Pancreas (tissue), 10 donors: ENCODE measurements around the gene FHOD3. TPM values are rescaled to one million over a fixed set of nuclear protein-coding genes. Genes with fewer than 3 reads are reported as not detected.

Experiments used
- ATAC-seq, 4 donors: fragments of 200-7000 bp; cut with Tn5 transposase; one replicate each; pipeline versions ENCODE4 v1.8.0 to v1.9.1; 2020; ENCODE audit warnings: mild to moderate bottlenecking in 4 of 4, moderate library complexity in 4 of 4
- DNase-seq, 6 donors: peaks; one replicate each; pipeline ENCODE4 v3.0.0-alpha.2; 2020
- FAIRE-seq: peaks from 2 replicates; lab custom pipeline; 2012; peaks lifted over from hg19 to GRCh38; lab: Jason Lieb, UNC
- H3K27ac ChIP-seq, 4 donors: fragments of 200-600 bp; sonication (generic); 1 replicate in 3 of 4; 2 replicates in 1 of 4; pipeline versions ENCODE4 v1.5.0 to v1.8.0; 2020
- H3K27me3 ChIP-seq, 4 donors: fragments of 200-600 bp; one replicate each; pipeline ENCODE4 v1.8.0; 2021
- H3K36me3 ChIP-seq, 3 donors: fragments of 200-600 bp; sonication (generic) in 1 of 3; one replicate each; pipeline versions ENCODE4 v1.5.0 to v1.8.0; 2020 to 2021
- H3K4me1 ChIP-seq, 3 donors: fragments of 200-600 bp; one replicate each; pipeline ENCODE4 v1.8.0; 2021
- H3K4me3 ChIP-seq, 4 donors: fragments of 200-600 bp; sonication (generic) in 2 of 4; one replicate each; pipeline versions ENCODE4 v1.5.0 to v1.8.0; 2020 to 2021
- H3K9me3 ChIP-seq, 4 donors: fragments of 200-600 bp; one replicate each; pipeline ENCODE4 v1.8.0; 2021
- WGBS, 2 donors: extraction: QIAGEN DNeasy Blood & Tissue Kit; methylation state at CpG; one replicate each; pipeline ENCODE4 v1.1.7; 2013; 5-methylcytosine and 5-hydroxymethylcytosine counted together
- intact Hi-C, 3 donors: fragments of 100-400 bp; cut with DNase I; formaldehyde crosslinking; loops; one replicate each; pipeline versions ENCODE4 v1.11.1 to v1.14.2; 2022
- polyA plus RNA-seq, 2 donors: library from polyadenylated mRNA; stranded (reverse); fragments of 200-250 nt; gene quantifications; one replicate each; pipeline ENCODE4 v1.2.3, GENCODE V29; 2013
- total RNA-seq, 6 donors: library from RNA; stranded (reverse); fragmentation: NEBNext Ultra II Directional in 4 of 6; extraction: Animal tissue kit (Norgen Biotek cat#: 25700) in 4 of 6; gene quantifications; one replicate each; pipeline versions ENCODE4 v1.2.1 to v1.2.4, GENCODE V29; 2021 to 2023
- TF ChIP-seq, protein P1 (sequence below), 4 donors: fragments of 200-600 bp; sonication (generic) in 3 of 4; IDR thresholded peaks; one replicate each; pipeline versions ENCODE4 v1.5.0 to v1.8.0; 2021; ENCODE audit warnings: antibody characterized with exemption in 4 of 4
- donor health status: healthy with polysubstance abuse.
- donor health status: DM: no; HTN: no; CAD: no; lungs with moderate emphysema.
- donor health status: DM: no; HTN: no; CAD: no.
- donor health status: control.
- donor health status: control.
- donor health status: Bipolar disorder and iron deficiency.
- donor health status: DM: yes; HTN: yes; CAD: no.
- donor health status: DM: no; HTN: no; CAD: no.
- donor health status: DM: no; HTN: no; CAD: no.
- donor health status: DM: yes; HTN: yes; CAD: no.

FHOD3 gene
- total and polyA plus RNA-seq, 8 donors: 0.25 to 4.3 (median 1.2) TPM

GRCh38 chr18:36499938-36500337, 202.4 kb downstream of the FHOD3 start:
- H3K9me3 ChIP-seq: no peaks in the 10 kb centered on the region

DNA sequence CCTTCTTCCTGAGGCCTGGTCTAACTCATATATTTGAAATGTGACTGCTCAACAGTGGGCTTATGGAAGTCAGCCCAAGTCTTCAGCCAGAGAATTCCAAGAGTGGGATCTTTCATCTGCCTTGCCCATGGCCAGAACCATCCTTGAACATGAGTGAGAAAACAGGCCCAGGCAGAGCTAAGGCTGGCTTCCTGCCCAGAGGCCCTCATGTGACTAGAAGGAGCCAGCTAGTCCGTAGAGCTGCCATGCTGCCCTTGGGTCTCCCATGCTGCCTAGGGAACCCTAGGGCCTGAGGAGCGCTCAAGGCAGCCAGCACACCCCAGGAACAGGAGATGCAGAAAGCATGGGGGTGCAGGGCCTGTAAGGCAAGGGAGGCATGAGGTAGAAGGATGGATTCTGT, 203.6 kb downstream of the FHOD3 start:
- Histone ChIP-seq H3K9me3 (no peaks in the 10 kb centered on the region), H3K4me1 (no peaks in the 10 kb centered on the region), H3K27me3 (no peaks in the 10 kb centered on the region), H3K36me3 (no peaks in the 10 kb centered on the region), H3K4me3 (no peak overlapping the region), H3K27ac (no peak overlapping the region)
- no peak for FAIRE-seq
- DNase-seq: no peak
- intact Hi-C loops: no loop called here
- 81 to 83% methylated on average over 2 of the region's 2 CpGs for WGBS, 2 donors
- ATAC-seq: no peak
- TF ChIP-seq, protein P1, sequence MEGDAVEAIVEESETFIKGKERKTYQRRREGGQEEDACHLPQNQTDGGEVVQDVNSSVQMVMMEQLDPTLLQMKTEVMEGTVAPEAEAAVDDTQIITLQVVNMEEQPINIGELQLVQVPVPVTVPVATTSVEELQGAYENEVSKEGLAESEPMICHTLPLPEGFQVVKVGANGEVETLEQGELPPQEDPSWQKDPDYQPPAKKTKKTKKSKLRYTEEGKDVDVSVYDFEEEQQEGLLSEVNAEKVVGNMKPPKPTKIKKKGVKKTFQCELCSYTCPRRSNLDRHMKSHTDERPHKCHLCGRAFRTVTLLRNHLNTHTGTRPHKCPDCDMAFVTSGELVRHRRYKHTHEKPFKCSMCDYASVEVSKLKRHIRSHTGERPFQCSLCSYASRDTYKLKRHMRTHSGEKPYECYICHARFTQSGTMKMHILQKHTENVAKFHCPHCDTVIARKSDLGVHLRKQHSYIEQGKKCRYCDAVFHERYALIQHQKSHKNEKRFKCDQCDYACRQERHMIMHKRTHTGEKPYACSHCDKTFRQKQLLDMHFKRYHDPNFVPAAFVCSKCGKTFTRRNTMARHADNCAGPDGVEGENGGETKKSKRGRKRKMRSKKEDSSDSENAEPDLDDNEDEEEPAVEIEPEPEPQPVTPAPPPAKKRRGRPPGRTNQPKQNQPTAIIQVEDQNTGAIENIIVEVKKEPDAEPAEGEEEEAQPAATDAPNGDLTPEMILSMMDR (IDR thresholded peaks at IDR 0.05): no peak

More at GRCh38 chr18:36499938-36500337, 202.4 kb downstream of the FHOD3 start:
- DNase-seq (no peak), ATAC-seq (no peak), FAIRE-seq (no peak)
- TF ChIP-seq, protein P1 (IDR thresholded peaks at IDR 0.05): no peak
- H3K4me1 ChIP-seq: no peaks in the 10 kb centered on the region
- H3K27ac ChIP-seq: no peak overlapping the region
- H3K4me3 ChIP-seq: no peak overlapping the region
- intact Hi-C loops: no loop called here
- no peaks in the 10 kb centered on the region for H3K36me3 ChIP-seq
- WGBS, 2 donors: 89 to 95% methylated on average over 3 of the region's 3 CpGs
- no peaks in the 10 kb centered on the region for H3K27me3 ChIP-seq

GRCh38 chr18:36503477-36503876, 206.0 kb downstream of the FHOD3 start:
- no peaks in the 10 kb centered on the region for H3K9me3 ChIP-seq
- no peak for ATAC-seq
- H3K36me3 ChIP-seq: no peaks in the 10 kb centered on the region
- H3K4me1 ChIP-seq: no peaks in the 10 kb centered on the region
- no peak for DNase-seq
- H3K4me3 ChIP-seq: no peak overlapping the region
- TF ChIP-seq, protein P1 (IDR thresholded peaks at IDR 0.05): no peak
- H3K27ac ChIP-seq: no peak overlapping the region
- H3K27me3 ChIP-seq: no peaks in the 10 kb centered on the region
- intact Hi-C loops: no loop called here
- 78 to 92% methylated on average over 3 of the region's 3 CpGs for WGBS, 2 donors
- FAIRE-seq: no peak

- no peaks in the 10 kb centered on the region for H3K36me3 ChIP-seq
- H3K4me3 ChIP-seq: no peak overlapping the region
- 76 to 78% methylated on average over 2 of the region's 2 CpGs for WGBS, 2 donors
- no peaks in the 10 kb centered on the region for H3K4me1 ChIP-seq
- no peak for FAIRE-seq
- DNase-seq: no peak
- TF ChIP-seq, protein P1 (IDR thresholded peaks at IDR 0.05): no peak
- H3K27ac ChIP-seq: no peak overlapping the region
- no peaks in the 10 kb centered on the region for H3K27me3 ChIP-seq
- no peak for ATAC-seq
- intact Hi-C loops: no loop called here
- H3K9me3 ChIP-seq: no peaks in the 10 kb centered on the region
Observed at GRCh38 chr18:36504928-36505327, 207.4 kb downstream of the FHOD3 start.

- FAIRE-seq: no peak
- Histone ChIP-seq H3K27me3 (no peaks in the 10 kb centered on the region), H3K4me3 (no peak overlapping the region), H3K36me3 (no peaks in the 10 kb centered on the region), H3K27ac (no peak overlapping the region), H3K9me3 (no peaks in the 10 kb centered on the region), H3K4me1 (no peaks in the 10 kb centered on the region)
- TF ChIP-seq, protein P1 (IDR thresholded peaks at IDR 0.05): no peak
- no peak for ATAC-seq
- intact Hi-C loops: no loop called here
- no peak for DNase-seq
- WGBS, 2 donors: 85 to 91% methylated on average over 1 of the region's 1 CpG
Observed at GRCh38 chr18:36505665-36506064, 208.2 kb downstream of the FHOD3 start.
